Osteoblast (primary cell): Measurements from ENCODE around the gene FUBP1. TPM values are rescaled to one million over a fixed set of nuclear protein-coding genes. Genes with fewer than 3 reads are reported as not detected.

ENCODE experiments used
- DNase-seq: peaks from one replicate; pipeline ENCODE4 v3.0.0; 2011; ENCODE audit warnings: low spot score, mixed read lengths; ENCODE audit not compliant: insufficient read length; ENCODE audit errors: missing footprints
- H2AFZ ChIP-seq: 2 replicates; pipeline ENCODE4 v1.6.0; 2011; ENCODE audit warnings: mild to moderate bottlenecking, low read length
- H3K27ac ChIP-seq: 2 replicates; pipeline ENCODE4 v1.5.1; 2011; ENCODE audit warnings: mild to moderate bottlenecking, low read depth, low read length, moderate library complexity
- H3K27me3 ChIP-seq: 2 replicates; pipeline ENCODE4 v1.6.0; 2012; ENCODE audit warnings: mild to moderate bottlenecking, control low read depth, inconsistent platforms, low read length, moderate library complexity; ENCODE audit not compliant: insufficient read depth
- H3K36me3 ChIP-seq: 2 replicates; pipeline ENCODE4 v1.5.1; 2011; ENCODE audit warnings: mild to moderate bottlenecking, low read length, control low read depth, moderate library complexity; ENCODE audit not compliant: insufficient read depth
- H3K4me1 ChIP-seq: 2 replicates; pipeline ENCODE4 v1.5.1; 2011; ENCODE audit warnings: mild to moderate bottlenecking, low read length, control low read depth, moderate library complexity; ENCODE audit not compliant: insufficient read depth
- H3K4me2 ChIP-seq: 2 replicates; pipeline ENCODE4 v1.6.0; 2011; ENCODE audit warnings: mild to moderate bottlenecking, low read length; ENCODE audit not compliant: insufficient read depth
- H3K4me3 ChIP-seq: fragments of 200-600 bp; sonication (generic); 3 replicates; pipeline ENCODE4 v1.5.1; 2012; ENCODE audit warnings: mild to moderate bottlenecking, low read length, inconsistent platforms; ENCODE audit not compliant: insufficient read depth
- H3K79me2 ChIP-seq: 2 replicates; pipeline ENCODE4 v1.6.0; 2012; ENCODE audit warnings: mild to moderate bottlenecking, low read length, control low read depth, inconsistent platforms; ENCODE audit not compliant: insufficient read depth
- H3K9me3 ChIP-seq: 2 replicates; pipeline ENCODE4 v1.5.1; 2011; ENCODE audit warnings: low read depth, low read length, control low read depth
- H4K20me1 ChIP-seq: 2 replicates; pipeline ENCODE4 v1.6.0; 2012; ENCODE audit warnings: mild to moderate bottlenecking, low read length, control low read depth; ENCODE audit not compliant: insufficient read depth
- CTCF ChIP-seq: IDR thresholded peaks from 2 replicates; pipeline ENCODE4 v1.5.1; 2011; ENCODE audit warnings: mild to moderate bottlenecking, low read depth, low read length, moderate library complexity; ENCODE audit errors: extremely low read depth
- total RNA-seq: library from RNA; depleted of rRNA; stranded (reverse); fragments of >200 nt; gene quantifications from 2 replicates; pipeline ENCODE4 v1.2.3, GENCODE V29; 2012

The FUBP1 gene
- total RNA-seq, 1 donor: 91.6 TPM

- no peak for TF ChIP-seq CTCF
These were observed 15.3 kb upstream of the FUBP1 start for GRCh38 chr1:77994117-77994705.

GRCh38 chr1:77991638-77992037 lies 12.8 kb upstream of the FUBP1 start:
- peaks cover 3% of the 10 kb centered on the region for H3K36me3 ChIP-seq
- DNase-seq: no peak
- H4K20me1 ChIP-seq: peaks cover 9% of the 10 kb centered on the region

More at GRCh38 chr1:77994117-77994705, 15.3 kb upstream of the FUBP1 start:
- Histone ChIP-seq H3K4me3 (no peak overlapping the region), H3K27ac (no peak overlapping the region), H3K4me2 (no peak overlapping the region), H3K79me2 (peaks cover 70% of the 10 kb centered on the region), H3K36me3 (peaks cover 3% of the 10 kb centered on the region), H2AFZ (no peak overlapping the region), H3K9me3 (no peaks in the 10 kb centered on the region), H4K20me1 (no peaks in the 10 kb centered on the region), H3K4me1 (no peaks in the 10 kb centered on the region), H3K27me3 (no peaks in the 10 kb centered on the region)
- no peak for DNase-seq

DNA sequence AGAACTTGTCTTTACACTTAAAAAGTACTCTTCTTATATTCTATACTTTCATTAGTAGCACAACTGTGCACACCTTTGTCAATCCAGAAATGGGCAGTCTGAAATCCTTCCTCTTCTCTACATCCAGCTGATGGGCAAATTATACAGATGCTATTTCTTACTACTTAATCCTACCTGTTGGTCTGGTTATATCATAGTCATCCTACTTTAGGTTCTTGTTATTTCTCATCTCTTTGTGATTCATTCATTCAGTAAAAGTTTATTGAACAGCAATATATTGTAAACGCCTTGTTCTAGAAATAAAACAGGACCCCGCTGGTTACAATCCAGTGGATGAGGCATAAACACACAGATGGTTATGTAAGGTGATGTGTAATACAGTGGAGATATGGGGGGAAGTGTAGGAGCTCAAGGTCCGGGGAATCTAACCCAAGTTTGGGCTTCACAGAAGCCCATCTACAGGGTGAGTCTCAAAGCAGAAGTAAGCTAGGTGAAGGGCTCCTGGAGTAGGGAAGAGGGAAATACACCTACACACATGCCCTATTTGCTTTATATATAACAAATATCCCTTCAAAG lies 11.8 kb upstream of the FUBP1 start:
- H2AFZ ChIP-seq: no peak overlapping the region

More at GRCh38 chr1:77991638-77992037, 12.8 kb upstream of the FUBP1 start:
- Histone ChIP-seq H3K27me3 (no peaks in the 10 kb centered on the region), H3K79me2 (peaks cover 77% of the 10 kb centered on the region), H3K4me2 (no peak overlapping the region), H3K4me3 (no peak overlapping the region), H3K9me3 (no peaks in the 10 kb centered on the region), H3K4me1 (peaks cover 2% of the 10 kb centered on the region), H3K27ac (no peak overlapping the region), H2AFZ (no peak overlapping the region)
- TF ChIP-seq CTCF: no peak

More for the DNA sequence above, 11.8 kb upstream of the FUBP1 start:
- Histone ChIP-seq H3K27ac (no peak overlapping the region), H3K27me3 (no peaks in the 10 kb centered on the region), H3K9me3 (no peaks in the 10 kb centered on the region), H3K4me3 (no peak overlapping the region), H4K20me1 (peaks cover 9% of the 10 kb centered on the region), H3K36me3 (peaks cover 9% of the 10 kb centered on the region), H3K4me2 (no peak overlapping the region), H3K4me1 (peaks cover 4% of the 10 kb centered on the region), H3K79me2 (peaks cover 85% of the 10 kb centered on the region)
- DNase-seq: no peak
- no peak for TF ChIP-seq CTCF
